C4-2B (cell line): ENCODE measurements around the gene ENPP7.

Experiments
- ZFX ChIP-seq: fragments of 450-650 bp; IDR thresholded peaks from 2 replicates; pipeline ENCODE4 v1.6.1; 2017
- TF ChIP-seq, protein P1 (sequence below): fragments of 450-650 bp; conservative IDR thresholded peaks from 2 replicates; pipeline ENCODE4 v1.5.1; 2017; ENCODE audit warnings: mild to moderate bottlenecking

DNA sequence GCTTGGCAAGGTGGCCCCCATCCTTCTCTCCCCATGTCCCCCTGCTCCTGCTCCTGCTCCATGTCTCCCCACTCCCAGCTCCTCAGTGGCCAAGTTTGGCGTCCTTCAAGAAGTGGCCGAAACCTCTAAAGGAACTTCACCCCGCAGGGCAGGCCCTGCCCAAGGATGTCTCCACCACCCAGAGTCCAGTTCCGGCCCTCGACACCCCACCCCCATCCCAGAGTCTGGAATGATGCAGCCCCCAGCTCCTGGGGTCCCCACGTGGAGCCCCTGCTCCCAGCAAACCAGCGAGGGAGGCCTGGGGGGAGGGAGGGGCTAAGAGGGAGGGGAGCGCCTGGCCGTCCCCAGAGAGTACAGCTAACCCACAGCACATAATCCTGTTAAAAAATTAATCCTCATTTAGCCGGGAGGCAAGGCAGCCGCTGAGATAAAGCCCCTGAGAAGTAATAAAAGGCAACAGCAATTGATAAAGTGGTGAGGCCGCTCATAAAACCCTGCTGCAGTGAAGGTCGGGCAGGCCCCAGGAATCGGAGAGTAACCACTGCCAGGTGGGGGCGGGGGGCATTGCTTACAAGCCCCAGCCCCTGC lies 9.9 kb upstream of the ENPP7 start:
- TF ChIP-seq, protein P1, sequence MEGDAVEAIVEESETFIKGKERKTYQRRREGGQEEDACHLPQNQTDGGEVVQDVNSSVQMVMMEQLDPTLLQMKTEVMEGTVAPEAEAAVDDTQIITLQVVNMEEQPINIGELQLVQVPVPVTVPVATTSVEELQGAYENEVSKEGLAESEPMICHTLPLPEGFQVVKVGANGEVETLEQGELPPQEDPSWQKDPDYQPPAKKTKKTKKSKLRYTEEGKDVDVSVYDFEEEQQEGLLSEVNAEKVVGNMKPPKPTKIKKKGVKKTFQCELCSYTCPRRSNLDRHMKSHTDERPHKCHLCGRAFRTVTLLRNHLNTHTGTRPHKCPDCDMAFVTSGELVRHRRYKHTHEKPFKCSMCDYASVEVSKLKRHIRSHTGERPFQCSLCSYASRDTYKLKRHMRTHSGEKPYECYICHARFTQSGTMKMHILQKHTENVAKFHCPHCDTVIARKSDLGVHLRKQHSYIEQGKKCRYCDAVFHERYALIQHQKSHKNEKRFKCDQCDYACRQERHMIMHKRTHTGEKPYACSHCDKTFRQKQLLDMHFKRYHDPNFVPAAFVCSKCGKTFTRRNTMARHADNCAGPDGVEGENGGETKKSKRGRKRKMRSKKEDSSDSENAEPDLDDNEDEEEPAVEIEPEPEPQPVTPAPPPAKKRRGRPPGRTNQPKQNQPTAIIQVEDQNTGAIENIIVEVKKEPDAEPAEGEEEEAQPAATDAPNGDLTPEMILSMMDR, result no peak
- TF ChIP-seq ZFX, result no peak
